COLO668 (cell line): Measurements from ENCODE around the gene PER3.
"Not testable (repeated sequence)": the region's sequence is repeated elsewhere in the genome, so short reads cannot be mapped to it uniquely, and the experiment has no call there.

ENCODE experiments used
- DNase-seq: peaks from one replicate; lab custom pipeline; 2025; ENCODE audit not compliant: unreplicated experiment; lab: John Stamatoyannopoulos, UW

PER3 gene

GRCh38 chr1:7778133-7778628 is 5.9 kb upstream of the PER3 start:
- no peak for DNase-seq

GRCh38 chr1:7780976-7781375 is 3.1 kb upstream of the PER3 start:
- no peak for DNase-seq

GRCh38 chr1:7781501-7781900 is 2.6 kb upstream of the PER3 start:
- no peak for DNase-seq

- no peak for DNase-seq
Observed at GRCh38 chr1:7781923-7782495, 2.1 kb upstream of the PER3 start.

- peak; percentile 83 for DNase-seq
Observed at GRCh38 chr1:7783178-7783711, 846 bp upstream of the PER3 start.

GRCh38 chr1:7784492-7785071 is 491 bp downstream of the PER3 start:
- DNase-seq: no peak

- DNase-seq: no peak
Observed at GRCh38 chr1:7785108-7785507, 1.0 kb downstream of the PER3 start.

GRCh38 chr1:7786795-7787194 is 2.7 kb downstream of the PER3 start:
- DNase-seq: no peak

- no peak for DNase-seq
Observed at GRCh38 chr1:7789828-7790227, 5.7 kb downstream of the PER3 start.

- DNase-seq: not testable (repeated sequence)
Observed at GRCh38 chr1:7791027-7791426, 6.9 kb downstream of the PER3 start.

- no peak for DNase-seq
Observed at GRCh38 chr1:7795406-7795805, 11.3 kb downstream of the PER3 start.

- no peak for DNase-seq
Observed at GRCh38 chr1:7805460-7805859, 21.4 kb downstream of the PER3 start.

GRCh38 chr1:7808253-7808844 is 24.3 kb downstream of the PER3 start:
- no peak for DNase-seq

GRCh38 chr1:7809742-7810141 is 25.7 kb downstream of the PER3 start:
- no peak for DNase-seq

- no peak for DNase-seq
Observed at GRCh38 chr1:7810395-7810794, 26.3 kb downstream of the PER3 start.

GRCh38 chr1:7811476-7811875 is 27.4 kb downstream of the PER3 start:
- DNase-seq: no peak

GRCh38 chr1:7813677-7814373 is 29.7 kb downstream of the PER3 start:
- no peak for DNase-seq

GRCh38 chr1:7821282-7821681 is 37.2 kb downstream of the PER3 start:
- DNase-seq: no peak

- DNase-seq: no peak
Observed at GRCh38 chr1:7824701-7825100, 40.6 kb downstream of the PER3 start.

GRCh38 chr1:7826363-7826762 is 42.3 kb downstream of the PER3 start:
- DNase-seq: no peak

- DNase-seq: no peak
Observed at GRCh38 chr1:7827126-7827955, 43.2 kb downstream of the PER3 start.
